ACC112 (cell line): ENCODE data around the gene TNRC6B.

Experiments
- H2AFZ ChIP-seq: fragments of 200-600 bp; sonication (generic); one replicate; pipeline ENCODE4 v1.6.0; 2017; ENCODE audit warnings: antibody characterized with exemption, low read length; ENCODE audit not compliant: unreplicated experiment
- H3K27ac ChIP-seq: fragments of 200-600 bp; sonication (generic); 2 replicates; pipeline ENCODE4 v1.5.1; 2014; ENCODE audit warnings: low read depth, mild to moderate bottlenecking, antibody characterized with exemption, low read length, moderate library complexity
- H3K27me3 ChIP-seq: fragments of 200-600 bp; sonication (generic); 2 replicates; pipeline ENCODE4 v1.6.1; 2014; ENCODE audit warnings: mild to moderate bottlenecking, antibody characterized with exemption, low read length, moderate library complexity, mixed read lengths; ENCODE audit not compliant: insufficient read depth
- H3K36me3 ChIP-seq: fragments of 200-600 bp; sonication (generic); 2 replicates; pipeline ENCODE4 v1.6.1; 2016; ENCODE audit warnings: mild to moderate bottlenecking, antibody characterized with exemption, low read length, moderate library complexity, mixed read lengths; ENCODE audit not compliant: insufficient read depth
- H3K4me1 ChIP-seq: fragments of 200-600 bp; sonication (generic); one replicate; pipeline ENCODE4 v1.6.1; 2016; ENCODE audit warnings: low read length, mixed read lengths; ENCODE audit not compliant: insufficient read depth, unreplicated experiment, control insufficient read depth
- H3K4me3 ChIP-seq: fragments of 200-600 bp; sonication (generic); 2 replicates; pipeline ENCODE4 v1.5.1; 2014; ENCODE audit warnings: mild to moderate bottlenecking, low read depth, low read length
- H3K79me2 ChIP-seq: fragments of 200-600 bp; sonication (generic); one replicate; pipeline ENCODE4 v1.6.0; 2016; ENCODE audit warnings: low read length; ENCODE audit not compliant: control insufficient read depth, unreplicated experiment, insufficient read depth

Gene TNRC6B

GRCh38 chr22:40281717-40282116 is 104.0 kb downstream of the TNRC6B start:
- peaks cover 5% of the 10 kb centered on the region for H3K4me1 ChIP-seq
- no peak overlapping the region for H3K4me3 ChIP-seq
- no peaks in the 10 kb centered on the region for H3K27me3 ChIP-seq
- no peaks in the 10 kb centered on the region for H3K79me2 ChIP-seq
- H3K27ac ChIP-seq, result no peak overlapping the region
- 0 out of 2 replicates have a peak, but pooled peaks cover 3% of the 10 kb centered on the region for H3K36me3 ChIP-seq
- H2AFZ ChIP-seq, result no peak overlapping the region

GRCh38 chr22:40285513-40285912 is 107.8 kb downstream of the TNRC6B start:
- H3K36me3 ChIP-seq, result no peaks in the 10 kb centered on the region
- H3K27me3 ChIP-seq, result no peaks in the 10 kb centered on the region
- H3K4me1 ChIP-seq, result no peaks in the 10 kb centered on the region

GRCh38 chr22:40289991-40290459 is 112.3 kb downstream of the TNRC6B start:
- Histone ChIP-seq H3K4me1 (no peaks in the 10 kb centered on the region), H3K36me3 (no peaks in the 10 kb centered on the region), H3K79me2 (no peaks in the 10 kb centered on the region), H3K4me3 (no peak overlapping the region), H3K27ac (no peak overlapping the region), H2AFZ (no peak overlapping the region), H3K27me3 (no peaks in the 10 kb centered on the region)

More at GRCh38 chr22:40285513-40285912, 107.8 kb downstream of the TNRC6B start:
- Histone ChIP-seq H3K27ac (no peak overlapping the region), H3K4me3 (no peak overlapping the region), H2AFZ (no peak overlapping the region), H3K79me2 (no peaks in the 10 kb centered on the region)

- Histone ChIP-seq H2AFZ (no peak overlapping the region), H3K79me2 (no peaks in the 10 kb centered on the region), H3K4me1 (no peaks in the 10 kb centered on the region), H3K4me3 (no peak overlapping the region), H3K27me3 (no peaks in the 10 kb centered on the region), H3K36me3 (no peaks in the 10 kb centered on the region), H3K27ac (no peak overlapping the region)
Observed at GRCh38 chr22:40290516-40290915, 112.8 kb downstream of the TNRC6B start.

GRCh38 chr22:40294696-40295095 is 117.0 kb downstream of the TNRC6B start:
- Histone ChIP-seq H3K27me3 (no peaks in the 10 kb centered on the region), H3K4me1 (no peaks in the 10 kb centered on the region), H2AFZ (no peak overlapping the region), H3K79me2 (no peaks in the 10 kb centered on the region), H3K27ac (no peak overlapping the region), H3K36me3 (no peaks in the 10 kb centered on the region), H3K4me3 (no peak overlapping the region)

- no peaks in the 10 kb centered on the region for H3K36me3 ChIP-seq
- no peaks in the 10 kb centered on the region for H3K4me1 ChIP-seq
- no peak overlapping the region for H3K4me3 ChIP-seq
- no peaks in the 10 kb centered on the region for H3K79me2 ChIP-seq
- no peak overlapping the region for H3K27ac ChIP-seq
- H3K27me3 ChIP-seq, result no peaks in the 10 kb centered on the region
- no peak overlapping the region for H2AFZ ChIP-seq
Observed at GRCh38 chr22:40300316-40300715, 122.6 kb downstream of the TNRC6B start.

GRCh38 chr22:40300884-40301672 is 123.4 kb downstream of the TNRC6B start:
- H3K79me2 ChIP-seq, result no peaks in the 10 kb centered on the region
- H3K27me3 ChIP-seq, result no peaks in the 10 kb centered on the region
- no peak overlapping the region for H3K4me3 ChIP-seq
- no peak overlapping the region for H2AFZ ChIP-seq
- H3K36me3 ChIP-seq, result no peaks in the 10 kb centered on the region
- H3K27ac ChIP-seq, result no peak overlapping the region
- H3K4me1 ChIP-seq, result no peaks in the 10 kb centered on the region

- H3K79me2 ChIP-seq, result no peaks in the 10 kb centered on the region
- H3K27me3 ChIP-seq, result no peaks in the 10 kb centered on the region
- H3K27ac ChIP-seq, result no peak overlapping the region
- H3K4me3 ChIP-seq, result no peak overlapping the region
- no peak overlapping the region for H2AFZ ChIP-seq
- H3K4me1 ChIP-seq, result no peaks in the 10 kb centered on the region
- no peaks in the 10 kb centered on the region for H3K36me3 ChIP-seq
Observed at GRCh38 chr22:40302149-40302548, 124.4 kb downstream of the TNRC6B start.

- H3K36me3 ChIP-seq, result 0 out of 2 replicates have a peak, but pooled peaks cover under 1% of the 10 kb centered on the region
- peaks cover 17% of the 10 kb centered on the region for H3K4me1 ChIP-seq
- H2AFZ ChIP-seq, result no peak overlapping the region
- H3K27ac ChIP-seq, result no peak overlapping the region
- H3K27me3 ChIP-seq, result no peaks in the 10 kb centered on the region
- no peak overlapping the region for H3K4me3 ChIP-seq
- H3K79me2 ChIP-seq, result no peaks in the 10 kb centered on the region
Observed at GRCh38 chr22:40305625-40306024, 127.9 kb downstream of the TNRC6B start.

- H3K4me1 ChIP-seq, result peaks cover 21% of the 10 kb centered on the region
- no peak overlapping the region for H2AFZ ChIP-seq
- H3K36me3 ChIP-seq, result peaks cover 10% of the 10 kb centered on the region; the same call in 1 of the 2 replicates
- H3K27ac ChIP-seq, result peak overlapping the region; percentile 76; the same call in 1 of the 2 replicates
- H3K79me2 ChIP-seq, result no peaks in the 10 kb centered on the region
- no peak overlapping the region for H3K4me3 ChIP-seq
- H3K27me3 ChIP-seq, result no peaks in the 10 kb centered on the region
Observed at GRCh38 chr22:40308999-40309573, 131.4 kb downstream of the TNRC6B start.

GRCh38 chr22:40309631-40310030 is 131.9 kb downstream of the TNRC6B start:
- Histone ChIP-seq H3K27me3 (no peaks in the 10 kb centered on the region), H3K27ac (peak overlapping the region; percentile 76), H3K36me3 (peaks cover 10% of the 10 kb centered on the region; the same call in 1 of the 2 replicates), H3K4me3 (no peak overlapping the region), H3K4me1 (peaks cover 21% of the 10 kb centered on the region), H2AFZ (no peak overlapping the region), H3K79me2 (no peaks in the 10 kb centered on the region)
